IPS DF 6.9 (cell line): Measurements from ENCODE around the gene CEP72.
"Not testable (repeated sequence)": the region's sequence is repeated elsewhere in the genome, so short reads cannot be mapped to it uniquely, and the experiment has no call there.

Experiments
- DNase-seq: peaks from one replicate; pipeline ENCODE4 v3.0.0-alpha.2; 2013; ENCODE audit warnings: low read depth, low spot score
- H3K27ac ChIP-seq: one replicate; pipeline ENCODE4 v1.5.1; 2013; ENCODE audit warnings: low read length, control low read depth
- H3K27me3 ChIP-seq: 2 replicates; pipeline ENCODE4 v1.6.1; 2013; ENCODE audit warnings: mild to moderate bottlenecking, low read length; ENCODE audit not compliant: control insufficient read depth, insufficient read depth
- H3K36me3 ChIP-seq: 2 replicates; pipeline ENCODE4 v1.6.1; 2013; ENCODE audit warnings: low read length; ENCODE audit not compliant: control insufficient read depth, insufficient read depth
- H3K4me1 ChIP-seq: 2 replicates; pipeline ENCODE4 v1.6.1; 2013; ENCODE audit warnings: low read length; ENCODE audit not compliant: control insufficient read depth, insufficient read depth
- H3K4me3 ChIP-seq: 2 replicates; pipeline ENCODE4 v1.5.1; 2013; ENCODE audit warnings: mild to moderate bottlenecking, low read length
- H3K9me3 ChIP-seq: 2 replicates; pipeline ENCODE4 v1.6.1; 2013; ENCODE audit warnings: low read length, inconsistent platforms; ENCODE audit not compliant: control insufficient read depth, insufficient read depth
- WGBS: extraction: QIAGEN DNeasy Blood & Tissue Kit; methylation state at CpG from one replicate; pipeline ENCODE4 v1.1.7; 2013; ENCODE audit warnings: mixed read lengths, missing lambda C conversion rate; ENCODE audit not compliant: insufficient read length, insufficient coverage; 5-methylcytosine and 5-hydroxymethylcytosine counted together

Gene CEP72

GRCh38 chr5:694042-694431 lies 81.9 kb downstream of the CEP72 start:
- not testable (repeated sequence) for DNase-seq, H3K36me3 ChIP-seq, H3K4me3 ChIP-seq, H3K27ac ChIP-seq, H3K27me3 ChIP-seq, H3K9me3 ChIP-seq, H3K4me1 ChIP-seq
- no CpG with 5 or more reads among the region's 22 CpGs for WGBS

DNA sequence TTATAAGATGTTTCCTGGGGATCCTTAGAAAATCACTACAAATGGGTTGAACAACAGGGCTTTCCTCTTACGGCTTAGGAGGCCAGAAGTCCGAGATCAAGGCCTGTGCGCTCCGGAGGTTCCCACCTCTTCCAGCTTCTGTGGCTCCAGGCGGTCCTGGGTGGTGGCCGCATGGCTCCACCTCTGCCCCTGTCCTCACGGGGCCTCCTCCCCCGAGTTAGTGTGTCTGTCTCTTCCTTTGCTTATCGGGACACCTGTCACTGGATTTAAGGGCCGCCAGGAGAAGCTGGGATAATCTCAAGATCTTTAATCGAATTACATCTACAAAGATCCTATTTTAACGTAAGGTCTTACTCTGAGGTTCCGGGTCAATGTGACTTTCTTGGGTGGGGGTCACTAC lies 83.3 kb downstream of the CEP72 start:
- no CpG with 5 or more reads among the region's 13 CpGs for WGBS
- DNase-seq, H3K36me3 ChIP-seq, H3K9me3 ChIP-seq, H3K4me3 ChIP-seq, H3K27me3 ChIP-seq, H3K27ac ChIP-seq, H3K4me1 ChIP-seq: not testable (repeated sequence)

- H3K4me3 ChIP-seq, H3K27ac ChIP-seq, H3K27me3 ChIP-seq, DNase-seq, H3K36me3 ChIP-seq, H3K4me1 ChIP-seq, H3K9me3 ChIP-seq: not testable (repeated sequence)
- WGBS: no CpG with 5 or more reads among the region's 8 CpGs
Observed at GRCh38 chr5:696191-696590, 84.1 kb downstream of the CEP72 start.

DNA sequence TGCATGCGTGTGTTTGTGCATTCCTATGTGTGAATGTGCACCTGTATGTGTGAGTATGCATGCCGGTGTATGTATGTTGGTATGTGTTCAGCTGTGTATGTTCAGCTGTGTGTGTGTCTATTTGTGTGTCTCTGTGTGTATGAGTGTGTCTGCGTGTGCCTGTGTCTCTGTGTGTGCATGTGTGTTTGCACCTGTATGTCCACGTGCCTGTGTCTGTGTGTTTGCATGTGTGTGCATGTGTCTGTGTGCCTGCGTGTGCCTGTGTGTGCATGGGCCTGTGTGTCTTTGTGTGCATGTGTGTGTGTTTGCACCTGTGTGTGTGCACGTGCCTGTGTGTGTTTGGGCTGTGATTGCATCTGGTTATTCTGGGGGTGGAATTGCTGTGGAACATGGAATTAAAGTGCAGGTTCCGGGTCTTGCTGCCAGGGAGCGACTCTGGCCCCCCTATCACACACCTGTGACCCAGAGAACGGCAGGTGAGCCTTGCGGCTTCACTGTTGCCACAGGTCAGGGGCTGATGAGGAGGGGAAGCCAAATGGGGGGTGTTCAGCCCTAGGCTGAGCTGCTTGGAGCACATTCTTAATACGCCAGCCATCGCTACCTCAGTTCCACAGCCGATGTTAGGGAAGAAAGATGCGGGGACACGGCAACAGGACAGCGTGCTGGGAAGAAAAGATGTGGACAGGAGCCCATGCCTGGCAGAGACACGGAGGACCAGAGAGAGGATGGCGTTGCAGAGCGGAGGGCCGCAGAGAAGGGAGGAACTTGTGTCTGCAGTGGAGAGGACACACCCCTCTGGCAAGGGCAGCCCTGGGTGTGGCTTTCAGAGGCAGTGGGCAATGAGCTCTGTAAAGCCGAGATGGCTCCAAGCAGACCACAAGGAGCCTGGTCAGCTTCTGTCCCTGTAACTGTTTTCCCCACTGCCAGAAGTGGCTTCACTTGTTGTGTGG lies 84.9 kb downstream of the CEP72 start:
- not testable (repeated sequence) for H3K4me3 ChIP-seq, H3K27ac ChIP-seq, DNase-seq, H3K9me3 ChIP-seq, H3K27me3 ChIP-seq, H3K36me3 ChIP-seq, H3K4me1 ChIP-seq
- no CpG with 5 or more reads among the region's 21 CpGs for WGBS
